Stimulated activated CD4-positive, alpha-beta T cell treated with anti-CD3 and anti-CD28 coated beads, Interleukin-12 subunit alpha, Interleukin-12 subunit beta, amount 100 ng/mL, for 24 hours (primary cell): ENCODE data around the gene OR4D2.
"Not testable (repeated sequence)": the region's sequence is repeated elsewhere in the genome, so short reads cannot be mapped to it uniquely, and the experiment has no call there.

Experiments used
- DNase-seq, 2 experiments: peaks; one replicate each; pipeline ENCODE4 v3.0.0-alpha.2; 2020; ENCODE audit warnings: low read depth in 2 of 2

The OR4D2 gene

GRCh38 chr17:58166682-58167081 is at the start of gene OR4D2:
TSS of gene OR4D2 (plus strand) at chr17:58166982. CDS start at chr17:58169656, 2,674 bp downstream.
- no peak for DNase-seq

GRCh38 chr17:58117382-58117781 is 49.4 kb upstream of the OR4D2 start:
- no peak for DNase-seq

DNA sequence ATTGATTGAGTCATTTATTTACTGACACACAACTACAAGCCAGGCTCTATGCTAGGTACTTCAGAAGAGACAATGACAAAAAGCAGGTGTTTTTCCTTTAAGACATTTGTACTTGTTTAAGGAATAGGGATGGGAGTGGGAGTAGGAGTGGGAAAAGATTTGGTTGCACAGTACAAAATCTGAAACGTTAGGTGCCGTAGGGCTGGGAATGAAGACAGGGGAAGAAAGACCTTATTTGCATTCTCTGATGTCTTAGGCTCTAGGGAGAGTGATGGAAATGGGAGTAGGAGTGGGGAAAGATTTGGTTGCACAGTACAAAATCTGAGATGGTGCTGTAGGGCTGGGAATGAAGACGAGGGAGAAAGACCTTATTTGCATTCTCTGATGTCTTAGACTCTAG is 47.3 kb upstream of the OR4D2 start:
- DNase-seq = no peak

DNA sequence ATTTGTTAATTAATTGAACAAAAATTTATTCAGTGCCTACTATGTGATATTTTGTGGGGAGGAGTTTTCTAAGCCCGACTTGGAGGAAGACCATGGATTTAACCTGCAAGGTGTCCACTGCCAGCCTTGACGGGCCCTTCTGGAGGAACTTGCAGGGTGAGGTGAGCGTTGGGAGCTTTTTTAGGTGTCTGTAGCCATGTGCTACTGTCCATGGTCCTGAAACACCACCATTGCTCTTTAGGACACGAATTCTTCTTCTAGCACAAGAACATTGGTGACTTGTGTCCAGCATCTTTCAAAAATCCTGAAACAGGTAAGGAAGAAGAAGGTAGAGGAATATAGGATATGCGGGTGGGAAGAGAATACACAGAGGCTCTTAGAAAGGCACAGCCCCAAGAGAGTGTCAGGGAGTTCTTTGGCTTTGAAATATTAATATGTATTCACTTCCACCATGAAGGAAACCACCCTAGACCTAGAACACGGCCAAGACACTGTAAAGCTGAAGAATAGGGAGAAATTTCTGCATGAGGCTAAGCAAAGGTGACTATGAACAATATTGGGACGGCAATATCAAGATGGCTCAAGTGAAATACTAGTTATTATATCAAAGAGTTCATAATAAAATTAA is 46.5 kb upstream of the OR4D2 start:
- peak in 1 of 2 experiments; percentile 10 for DNase-seq

DNA sequence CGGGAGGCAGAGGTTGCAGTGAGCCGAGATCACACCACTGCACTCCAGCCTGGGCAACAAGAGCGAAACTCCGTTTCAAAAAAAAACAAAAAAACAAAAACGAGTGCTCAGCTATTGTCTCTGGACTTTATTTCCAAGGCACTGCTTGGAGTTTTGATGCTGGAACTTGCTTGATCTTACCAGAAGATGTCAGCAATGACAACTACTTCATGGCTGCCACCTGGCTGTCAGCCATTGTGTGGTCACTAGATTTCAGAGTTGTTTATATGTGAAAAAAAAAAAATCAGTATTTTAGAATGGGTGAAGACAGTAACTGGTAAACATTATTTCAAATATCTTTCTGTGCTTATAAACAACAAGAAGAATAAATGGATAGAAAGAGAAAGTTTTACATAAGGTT is 44.9 kb upstream of the OR4D2 start:
- no peak for DNase-seq

DNA sequence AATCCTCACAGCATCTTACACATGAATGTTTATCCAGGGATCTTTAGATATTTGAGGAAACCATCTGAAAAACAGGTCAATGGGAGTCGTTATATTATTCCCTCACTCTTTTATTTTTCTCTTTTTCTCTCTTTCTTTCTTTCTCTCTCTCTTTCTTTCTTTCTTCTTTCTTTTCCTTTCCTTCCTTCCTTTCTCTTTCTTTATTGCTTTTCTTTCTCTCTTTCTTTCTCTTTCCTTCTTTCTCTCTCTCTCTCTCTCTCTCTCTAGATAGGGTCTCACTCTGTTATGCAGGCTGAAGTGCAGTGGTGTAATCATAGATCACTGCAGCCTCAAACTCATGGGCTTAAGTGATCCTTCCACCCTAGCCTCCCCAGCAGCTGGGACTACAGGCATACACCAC is 38.9 kb upstream of the OR4D2 start:
- no peak for DNase-seq

DNA sequence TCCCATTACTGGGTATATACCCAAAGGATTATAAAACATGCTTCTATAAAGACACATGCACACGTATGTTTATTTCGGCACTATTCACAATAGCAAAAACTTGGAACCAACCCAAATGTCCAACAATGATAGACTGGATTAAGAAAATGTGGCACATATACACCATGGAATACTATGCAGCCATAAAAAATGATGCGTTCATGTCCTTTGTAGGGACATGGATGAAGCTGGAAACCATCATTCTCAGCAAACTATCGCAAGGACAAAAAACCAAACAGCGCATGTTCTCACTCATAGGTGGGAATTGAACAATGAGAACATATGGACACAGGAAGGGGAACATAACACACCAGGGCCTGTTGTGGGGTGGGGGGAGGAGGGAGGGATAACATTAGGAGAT is 34.1 kb upstream of the OR4D2 start:
- DNase-seq = not testable (repeated sequence)

DNA sequence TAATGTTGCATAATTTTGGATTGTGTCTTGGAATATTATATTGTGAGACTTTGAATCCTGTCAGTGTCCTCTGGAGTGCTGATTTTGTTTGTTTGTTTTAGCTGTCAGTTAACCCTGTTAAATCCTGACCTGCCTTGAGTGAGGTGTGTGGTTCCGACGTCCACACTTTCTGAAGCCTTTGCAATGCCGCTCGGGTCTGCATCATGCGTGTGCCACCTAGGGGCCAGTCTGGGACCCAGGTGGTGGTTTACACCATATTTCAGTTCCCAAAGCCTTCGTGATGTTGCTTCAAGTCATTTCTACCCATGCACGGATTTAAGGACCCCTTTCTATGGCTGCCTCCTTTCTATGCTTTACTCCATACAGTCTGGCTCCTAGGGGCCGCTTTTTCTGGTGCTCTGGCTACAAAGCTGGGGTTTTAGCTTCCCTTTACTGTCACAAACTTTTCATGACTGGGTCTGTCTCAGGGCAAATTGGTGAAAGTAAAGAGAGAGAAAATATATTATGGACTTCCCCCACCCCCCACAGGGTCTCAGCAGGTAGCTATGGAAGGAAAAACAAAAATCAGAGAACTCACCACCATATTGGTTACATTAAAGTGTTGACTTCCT is 30.0 kb upstream of the OR4D2 start:
- DNase-seq = no peak

DNA sequence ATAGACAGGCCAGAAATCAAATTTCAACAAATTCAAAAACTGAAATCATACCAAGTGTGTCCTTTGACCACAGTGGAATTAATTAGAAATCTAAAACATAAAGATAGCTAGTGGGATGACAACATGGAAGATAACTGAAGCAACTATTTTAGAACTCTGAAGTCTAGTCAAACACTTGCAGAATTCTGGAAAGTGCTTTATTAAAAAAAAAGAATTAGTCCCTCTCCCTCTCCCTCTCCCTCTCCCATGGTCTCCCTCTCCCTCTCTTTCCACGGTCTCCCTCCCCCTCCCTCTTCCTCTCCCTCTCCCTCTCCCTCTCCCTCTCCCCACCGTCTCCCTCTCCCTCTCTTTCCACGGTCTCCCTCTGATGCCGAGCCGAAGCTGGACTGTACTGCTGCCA is 25.3 kb upstream of the OR4D2 start:
- no peak for DNase-seq

DNA sequence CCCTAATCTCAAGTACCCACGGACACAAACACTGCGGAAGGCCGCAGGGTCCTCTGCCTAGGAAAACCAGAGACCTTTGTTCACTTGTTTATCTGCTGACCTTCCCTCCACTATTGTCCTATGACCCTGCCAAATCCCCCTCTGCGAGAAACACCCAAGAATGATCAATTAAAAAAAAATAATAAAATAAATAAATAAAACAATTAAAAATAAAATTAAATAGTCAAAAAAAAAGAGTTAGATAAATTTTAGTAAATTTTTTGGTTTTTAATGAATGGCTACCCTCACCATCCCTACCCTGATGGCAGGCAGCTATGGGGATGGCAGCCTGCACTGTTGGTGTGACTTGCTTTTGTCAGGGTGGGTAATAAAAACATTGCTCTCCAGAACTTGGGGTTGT is 23.4 kb upstream of the OR4D2 start:
- DNase-seq = not testable (repeated sequence)

DNA sequence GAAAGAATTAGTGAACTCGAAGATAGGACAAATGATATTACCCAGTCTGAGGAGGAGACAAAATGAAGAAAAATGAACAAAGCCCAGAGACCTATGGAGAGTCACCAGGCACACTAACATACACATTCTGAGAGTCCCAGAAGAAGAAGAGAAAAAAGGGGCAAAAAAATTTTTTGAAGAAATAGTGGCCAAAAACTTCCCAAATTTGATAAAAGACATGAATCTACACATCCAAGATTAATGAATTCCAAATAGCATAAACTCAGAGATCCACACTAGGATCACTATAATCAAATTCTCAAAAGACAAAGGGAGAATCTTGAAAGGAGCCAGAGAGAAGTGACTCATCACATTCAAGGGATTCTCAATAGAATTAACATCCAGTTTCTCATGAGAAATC is 22.0 kb upstream of the OR4D2 start:
- no peak for DNase-seq

DNA sequence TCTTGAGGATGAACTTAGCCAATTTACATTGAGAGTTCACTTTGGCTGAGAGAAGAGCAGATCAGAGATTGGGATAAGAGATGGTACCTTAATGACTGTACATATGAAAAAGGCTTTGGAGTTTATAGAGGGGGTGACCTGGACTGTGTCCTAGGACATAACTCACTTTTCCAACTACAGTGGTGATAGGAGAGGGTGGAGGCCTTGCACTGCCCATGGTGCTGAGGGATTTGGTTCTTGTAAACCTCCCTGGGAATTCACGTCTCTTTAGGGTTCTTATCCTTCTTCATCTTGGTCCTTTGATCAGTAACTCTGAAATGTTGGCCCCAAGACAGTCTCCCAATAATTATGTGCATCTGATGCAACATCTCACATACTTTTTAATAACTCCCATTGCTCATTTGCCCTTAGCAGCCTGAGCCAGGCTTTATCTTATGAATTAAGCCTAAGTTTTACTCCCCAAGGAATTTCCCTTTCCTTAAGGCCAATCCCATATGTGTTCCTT is 18.8 kb upstream of the OR4D2 start, which contains the start of gene OR4D1:
Gene OR4D1 (plus strand): TSS at position 455 of the 505 bp plus-strand sequence. CDS start 6,770 bp downstream, outside the sequence.
- DNase-seq = no peak

DNA sequence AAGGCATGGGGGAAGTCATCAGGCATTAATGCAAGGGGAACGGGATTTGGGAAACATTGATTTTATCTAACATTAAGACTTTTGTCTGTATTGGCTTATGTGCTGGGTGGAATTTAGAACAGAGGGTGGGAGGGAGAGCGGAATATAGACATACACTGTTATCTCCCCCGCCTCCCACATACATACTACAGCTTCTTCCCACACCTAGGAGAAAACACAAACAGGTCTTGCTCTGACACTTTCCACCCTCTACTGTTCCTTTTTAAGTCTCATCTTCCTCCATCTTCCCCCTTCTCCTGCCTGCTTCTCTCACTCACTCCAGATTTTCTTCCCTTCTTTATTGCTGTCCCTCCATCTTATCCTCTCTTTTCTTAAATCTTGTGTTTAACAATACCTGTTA is 18.2 kb upstream of the OR4D2 start:
- no peak for DNase-seq

DNA sequence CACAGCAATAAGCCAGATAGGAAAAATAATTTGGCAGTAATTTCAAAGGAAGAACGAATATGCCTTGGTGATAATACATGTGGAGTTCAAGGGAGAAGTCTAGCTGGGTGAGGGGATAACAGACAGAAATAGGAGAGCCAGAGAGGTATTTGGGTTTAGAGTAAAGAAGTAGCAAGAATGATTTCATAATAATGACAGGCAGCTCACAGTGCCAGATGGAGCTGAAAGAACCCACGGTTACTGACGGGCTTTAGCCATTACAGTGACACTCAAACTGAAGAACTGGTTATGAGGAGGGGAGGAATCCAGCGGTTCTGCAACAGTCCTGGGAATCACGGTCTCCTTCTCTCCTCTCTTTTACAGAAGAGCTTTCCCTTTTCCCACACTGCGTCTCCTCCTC is 16.4 kb upstream of the OR4D2 start:
- DNase-seq = no peak

- peak in 1 of 2 experiments; percentile 30 for DNase-seq
Observed at GRCh38 chr17:58153046-58153445, 13.7 kb upstream of the OR4D2 start.

DNA sequence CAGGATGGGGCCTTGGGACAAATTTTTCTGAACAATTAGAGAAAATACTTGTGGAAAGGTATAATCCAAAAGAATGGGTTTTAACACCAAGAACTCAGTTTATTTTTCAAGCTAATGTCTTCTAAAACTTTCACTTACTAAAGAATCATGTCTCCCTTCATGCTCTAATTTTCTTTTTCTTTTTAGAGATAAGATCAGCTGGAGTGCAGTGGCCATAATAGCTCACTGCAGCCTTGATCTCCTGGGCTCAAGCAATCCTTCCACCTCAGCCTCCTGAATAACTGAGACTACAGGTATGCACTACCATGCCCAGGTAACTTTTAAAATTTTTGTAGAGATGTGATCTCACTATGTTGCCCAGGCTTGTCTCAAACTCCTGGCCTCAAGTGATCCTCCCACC is 13.1 kb upstream of the OR4D2 start:
- DNase-seq = no peak

- peak; percentile 29 to 54 for DNase-seq
Observed at GRCh38 chr17:58156839-58157803, 9.7 kb upstream of the OR4D2 start.

DNA sequence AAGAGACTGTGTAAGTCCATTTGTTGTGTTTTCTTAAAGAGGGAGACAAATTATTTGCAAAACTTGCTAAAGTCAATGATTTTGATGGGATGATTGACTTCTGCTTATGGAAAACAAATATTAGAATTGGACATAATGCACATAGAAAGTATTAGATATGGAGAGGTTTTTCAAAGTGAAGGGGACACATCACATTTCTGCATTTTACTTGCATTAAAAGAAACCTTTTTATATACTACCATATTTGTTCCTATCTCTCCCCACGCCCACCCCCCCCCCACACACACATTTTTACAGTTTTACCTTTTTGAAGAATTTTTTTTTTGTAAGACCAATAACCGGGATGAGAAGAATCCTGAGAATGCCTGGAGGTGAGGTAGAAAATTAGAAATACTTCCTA is 8.6 kb upstream of the OR4D2 start:
- no peak for DNase-seq

DNA sequence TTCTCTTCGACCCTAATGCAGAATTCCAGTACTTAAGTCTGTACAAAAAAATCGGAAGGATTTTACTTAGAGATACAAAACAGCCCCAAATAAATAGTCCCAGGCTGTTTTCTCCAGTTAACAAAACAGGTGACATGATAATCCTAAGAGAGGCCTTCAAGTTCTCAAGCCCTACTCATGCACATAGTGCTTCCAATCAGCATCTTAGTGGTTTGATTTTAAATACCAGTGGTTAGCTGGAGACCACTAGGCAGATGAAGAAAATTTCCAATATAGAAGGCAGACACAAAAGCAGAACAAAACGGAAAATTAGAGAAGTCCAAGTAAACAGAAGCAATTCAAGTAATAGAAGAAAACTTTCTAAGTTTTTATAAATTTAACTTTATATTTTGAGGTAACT is 5.2 kb upstream of the OR4D2 start:
- no peak for DNase-seq

GRCh38 chr17:58165981-58166380 is 801 bp upstream of the OR4D2 start:
- no peak for DNase-seq

GRCh38 chr17:58170622-58171021 is 3.8 kb downstream of the OR4D2 start:
- DNase-seq = no peak

DNA sequence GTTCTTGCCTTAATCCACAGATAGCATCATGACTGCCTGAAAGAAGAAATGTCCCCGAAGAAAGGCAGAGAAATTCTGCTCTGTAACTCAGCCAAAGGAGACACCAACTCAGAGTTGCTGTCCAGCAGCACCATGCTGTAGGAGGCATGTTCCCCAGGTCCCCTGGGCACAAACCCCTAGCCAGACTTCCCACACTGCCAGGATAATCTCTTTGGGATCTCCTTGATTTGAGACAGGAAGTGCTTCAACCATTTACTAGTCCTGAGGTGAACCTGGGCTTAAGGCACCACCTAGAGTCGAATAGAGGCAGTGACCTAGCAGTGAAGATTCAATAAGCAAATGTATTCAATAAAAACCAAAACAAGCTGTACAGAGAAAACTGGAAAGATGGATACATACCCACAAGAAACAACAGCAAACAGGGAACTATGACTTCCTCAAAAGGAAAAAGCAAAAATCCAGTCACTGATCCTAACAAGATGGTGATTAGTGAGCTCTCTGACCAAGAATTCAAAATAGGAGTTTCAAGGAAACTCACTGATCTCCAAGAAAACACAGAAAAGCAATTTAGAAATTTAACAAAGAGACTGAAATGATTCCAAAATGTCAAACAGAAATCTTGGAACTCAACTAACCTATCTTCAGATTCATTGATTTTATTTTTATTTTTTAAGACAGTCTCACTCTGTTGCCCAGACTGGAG is 5.7 kb downstream of the OR4D2 start:
- peak in 1 of 2 experiments; percentile 20 for DNase-seq
